Fibroblast of skin of right quadriceps (primary cell): ENCODE measurements around the gene NUDT3.
A peak's percentile ranks its signal among the peaks of the same experiment; 100 is the strongest.
"Not testable (repeated sequence)": the region's sequence is repeated elsewhere in the genome, so short reads cannot be mapped to it uniquely, and the experiment has no call there.

Experiments
- DNase-seq: peaks from one replicate; pipeline ENCODE4 v3.0.0-alpha.2; 2013

NUDT3 gene

DNA sequence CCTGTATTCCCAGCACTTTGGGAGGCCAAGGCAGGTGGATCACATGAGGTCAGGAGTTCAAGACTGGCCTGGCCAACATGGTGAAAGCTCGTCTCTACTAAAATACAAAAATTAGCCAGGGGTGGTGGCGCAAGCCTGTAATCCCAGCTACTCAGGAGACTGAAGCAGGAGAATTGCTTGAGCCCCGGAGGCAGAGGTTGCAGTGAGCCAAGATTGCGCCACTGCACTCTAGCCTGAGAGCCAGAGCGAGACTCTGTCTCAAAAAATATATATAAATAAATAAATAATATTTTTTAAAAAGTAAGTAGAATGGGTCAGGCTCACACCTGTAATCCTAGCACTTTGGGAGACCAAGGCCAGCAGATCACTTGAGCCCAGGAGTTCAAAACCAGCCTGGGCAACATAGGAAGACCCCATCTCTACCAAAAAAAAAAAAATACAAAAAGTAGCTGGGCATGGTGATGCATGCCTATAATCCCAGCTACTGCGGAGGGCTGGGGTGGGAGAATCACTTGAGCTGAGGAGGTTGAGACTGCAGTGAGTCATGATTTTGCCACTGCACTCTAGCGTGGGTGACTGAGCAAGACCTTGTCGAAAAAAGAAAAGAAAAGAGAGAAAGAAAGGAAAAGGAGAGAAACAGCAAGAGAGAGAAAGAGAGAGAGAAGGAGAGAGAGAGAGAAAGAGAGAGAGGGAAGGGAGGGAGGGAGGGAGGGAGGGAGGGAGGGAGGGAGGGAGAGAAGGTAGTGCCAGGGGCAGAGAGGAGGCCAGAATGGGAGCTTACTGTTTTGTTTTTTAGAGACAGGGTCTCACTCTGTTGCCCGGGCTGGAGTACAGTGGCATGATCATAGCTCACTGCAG lies 26.5 kb downstream of the NUDT3 start:
- peak; percentile 71 for DNase-seq

DNA sequence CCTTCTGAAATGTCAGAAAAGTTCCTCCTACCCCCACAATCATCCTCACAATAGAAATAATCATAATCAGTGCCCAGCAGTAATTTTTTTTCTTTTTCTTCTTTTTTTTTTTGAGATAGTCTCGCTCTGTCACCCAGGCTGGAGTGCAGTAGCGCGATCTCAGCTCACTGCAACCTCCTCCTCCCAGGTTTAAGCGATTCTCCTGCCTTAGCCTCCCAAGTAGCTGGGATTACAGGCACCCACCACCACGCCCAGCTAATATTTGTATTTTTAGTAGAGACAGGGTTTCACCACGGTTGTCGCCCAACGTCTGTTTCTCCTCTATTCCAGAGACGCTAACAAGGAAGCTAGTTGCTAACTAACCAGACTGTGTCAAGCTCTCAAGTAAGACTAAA lies 28.8 kb downstream of the NUDT3 start:
- DNase-seq, result not testable (repeated sequence)

DNA sequence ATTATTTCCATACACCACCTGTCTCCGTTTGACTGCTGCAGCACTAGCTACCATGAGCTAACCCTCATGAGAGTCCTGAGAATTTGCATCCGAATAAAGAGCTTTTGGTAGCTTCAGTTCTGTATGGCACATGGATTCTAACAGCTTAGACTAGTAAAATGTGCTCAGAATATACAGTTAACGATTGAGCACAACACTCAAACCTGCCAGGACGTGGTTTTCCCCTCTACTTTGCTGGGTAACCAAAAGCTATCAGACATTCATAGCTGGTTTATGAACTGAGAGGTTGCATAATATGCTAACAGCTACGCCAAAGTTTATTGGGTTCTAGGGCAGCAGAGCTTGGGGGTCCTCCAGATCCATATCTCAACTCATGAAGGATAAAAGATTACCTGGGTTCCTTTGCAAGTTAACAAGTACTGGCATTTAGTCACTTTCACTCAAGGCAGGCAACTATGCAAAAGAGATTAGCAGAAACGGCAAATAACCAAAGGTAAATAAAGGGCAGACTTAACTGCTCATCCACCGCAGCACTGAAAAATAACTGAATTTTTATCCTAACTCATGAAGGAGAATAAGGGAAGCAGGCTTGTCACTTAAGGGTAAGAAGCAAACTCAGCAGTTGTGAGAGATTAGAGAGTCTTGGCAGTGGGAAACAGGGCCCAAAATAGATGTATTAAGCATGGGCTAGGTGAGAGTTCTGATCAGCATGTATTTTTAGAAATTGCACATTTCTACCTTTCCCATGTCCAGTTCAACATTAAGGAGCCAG lies 29.4 kb downstream of the NUDT3 start:
- no peak for DNase-seq

DNA sequence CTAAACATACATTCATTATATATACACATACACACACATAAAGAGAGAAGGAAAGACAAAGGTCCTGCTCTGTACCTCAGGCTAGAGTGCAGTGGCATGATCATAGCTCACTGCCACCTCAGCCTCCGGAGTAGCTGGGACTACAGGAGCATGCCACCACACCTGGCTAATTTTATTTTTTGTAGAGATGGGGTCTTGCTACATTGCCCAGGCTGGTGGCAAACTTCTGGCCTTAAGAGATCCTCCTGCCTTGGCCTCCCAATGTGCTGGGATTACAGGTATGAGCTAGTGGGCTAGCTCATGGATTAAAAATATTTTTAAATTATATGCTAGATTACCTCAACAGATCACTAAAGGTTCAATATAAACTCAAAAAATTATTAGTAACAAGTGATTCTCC lies 30.3 kb downstream of the NUDT3 start:
- DNase-seq, result no peak

DNA sequence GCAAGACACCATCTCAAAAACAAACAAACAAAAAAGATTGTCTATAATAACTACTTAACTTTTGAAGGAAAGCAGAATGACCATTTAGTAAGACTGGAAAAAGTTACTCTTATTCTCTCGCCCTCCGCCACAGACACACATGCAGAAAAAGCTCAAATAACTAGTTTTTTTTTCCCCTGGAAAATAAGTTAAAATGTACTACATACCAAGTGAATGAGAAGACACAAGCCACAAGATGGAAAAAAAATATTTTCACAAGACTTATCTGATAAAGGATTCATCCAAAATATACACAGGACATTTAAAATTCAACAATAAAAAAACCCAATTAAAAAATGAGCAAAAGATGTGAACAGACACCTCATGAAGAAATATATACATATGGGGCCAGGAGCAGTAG lies 31.9 kb downstream of the NUDT3 start:
- DNase-seq, result peak; percentile 73

DNA sequence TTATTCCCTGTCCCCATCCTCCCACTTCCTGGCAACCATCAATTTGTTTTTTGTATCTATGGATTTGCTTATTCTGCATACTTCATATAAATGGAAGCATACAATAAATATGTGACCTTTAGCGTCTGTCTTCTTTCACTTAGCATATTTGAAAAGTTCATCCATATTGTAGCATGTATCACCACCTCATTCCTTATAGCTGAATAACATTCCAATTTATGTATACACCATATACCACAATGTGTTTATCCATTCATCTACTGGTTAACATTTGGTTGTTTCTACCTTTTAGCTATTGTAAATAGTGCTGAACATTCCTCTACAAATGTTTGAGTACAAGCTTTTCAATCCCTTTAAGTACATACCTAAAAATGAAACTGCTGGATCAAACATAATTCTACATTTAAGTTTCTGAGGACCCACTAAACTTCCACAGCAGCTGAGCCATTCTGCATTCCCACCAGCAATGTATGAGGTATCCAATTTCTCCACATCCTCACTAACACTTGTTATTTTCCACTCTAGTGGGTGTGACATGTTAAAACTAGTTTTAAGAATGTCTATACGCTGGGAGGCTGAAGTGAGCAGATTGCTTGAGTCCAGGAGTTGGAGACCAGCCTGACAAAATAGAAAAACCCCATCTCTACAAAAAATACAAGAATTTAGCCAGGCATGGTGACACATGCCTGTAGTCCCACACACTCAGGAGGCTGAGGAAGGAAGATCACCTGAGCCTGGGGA lies 32.9 kb downstream of the NUDT3 start:
- DNase-seq, result peak; percentile 45

DNA sequence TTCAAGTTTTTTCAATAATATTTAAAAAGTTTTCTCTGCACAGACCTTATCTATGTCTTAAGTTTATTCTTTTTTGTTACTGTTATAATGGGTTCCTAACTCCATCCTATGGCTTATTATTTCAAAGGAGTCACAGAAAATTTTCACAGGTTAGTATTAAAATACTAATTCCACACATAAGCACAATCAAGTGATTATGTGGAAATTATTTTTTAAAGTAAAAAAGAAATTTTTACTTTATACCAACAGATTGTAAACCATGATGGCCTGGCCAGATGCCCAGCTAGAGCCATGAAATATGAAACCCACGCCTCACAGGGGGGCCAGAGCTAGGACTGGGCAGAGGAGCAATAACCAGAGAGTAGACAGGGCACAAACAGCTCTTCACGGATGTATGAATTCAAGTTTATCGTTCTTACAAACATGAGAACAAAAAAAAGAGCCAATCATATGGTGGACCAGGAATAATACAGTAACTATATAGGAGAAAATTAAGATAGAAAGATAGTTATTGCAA lies 34.0 kb downstream of the NUDT3 start:
- DNase-seq, result peak; percentile 66

DNA sequence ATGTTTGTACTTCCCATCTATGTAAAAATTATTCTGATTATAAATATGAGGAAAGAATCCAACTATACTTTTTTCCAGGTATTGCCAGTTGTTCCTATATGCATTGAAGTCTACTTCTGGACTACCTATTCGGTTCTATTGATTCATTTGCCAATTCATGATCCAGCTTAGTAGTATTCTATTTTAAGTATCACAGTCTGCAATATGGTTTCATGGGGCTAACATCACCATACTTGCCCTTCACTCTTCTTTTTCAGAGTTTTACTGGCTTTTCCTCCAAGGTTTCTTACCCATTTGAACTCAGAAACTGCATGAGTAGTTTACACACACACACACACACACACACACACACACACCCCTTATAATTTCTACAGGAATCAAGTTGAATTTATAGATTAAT lies 34.5 kb downstream of the NUDT3 start:
- DNase-seq, result no peak

DNA sequence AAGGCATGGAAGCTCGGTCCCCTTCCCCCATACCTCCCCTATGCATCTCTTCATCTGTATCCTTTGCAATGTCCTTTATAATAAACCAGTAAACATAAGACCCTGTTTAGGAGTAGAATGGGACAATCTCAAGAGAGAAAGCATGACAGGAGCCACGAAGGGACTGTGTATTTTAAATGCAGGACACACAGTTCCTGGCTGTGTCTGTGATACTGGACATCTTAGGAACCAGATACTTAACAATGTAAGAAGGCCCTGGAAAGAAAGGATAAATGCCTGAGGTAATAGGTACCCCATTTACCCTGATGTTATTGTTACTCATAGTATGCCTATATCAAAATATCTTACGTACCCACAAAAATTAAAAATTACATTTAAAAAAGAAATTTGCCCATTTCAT lies 36.6 kb downstream of the NUDT3 start:
- DNase-seq, result no peak

DNA sequence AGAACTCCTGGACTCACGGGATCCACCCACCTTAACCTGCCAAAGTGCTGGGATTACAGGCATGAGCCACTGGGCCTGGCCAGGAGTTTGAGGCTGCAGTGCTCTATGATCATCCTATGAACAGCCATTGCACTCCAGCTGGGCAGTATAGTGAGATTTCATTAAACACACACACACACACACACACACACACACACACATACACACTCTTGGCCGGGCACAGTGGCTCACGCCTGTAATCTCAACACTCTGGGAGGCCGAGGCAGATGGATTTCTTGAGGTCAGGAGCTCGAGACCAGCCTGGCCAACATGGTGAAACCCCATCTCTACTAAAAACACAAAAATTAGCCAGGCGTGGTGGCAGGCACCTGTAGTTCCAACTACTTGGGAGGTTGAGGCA lies 38.2 kb downstream of the NUDT3 start:
- not testable (repeated sequence) for DNase-seq

DNA sequence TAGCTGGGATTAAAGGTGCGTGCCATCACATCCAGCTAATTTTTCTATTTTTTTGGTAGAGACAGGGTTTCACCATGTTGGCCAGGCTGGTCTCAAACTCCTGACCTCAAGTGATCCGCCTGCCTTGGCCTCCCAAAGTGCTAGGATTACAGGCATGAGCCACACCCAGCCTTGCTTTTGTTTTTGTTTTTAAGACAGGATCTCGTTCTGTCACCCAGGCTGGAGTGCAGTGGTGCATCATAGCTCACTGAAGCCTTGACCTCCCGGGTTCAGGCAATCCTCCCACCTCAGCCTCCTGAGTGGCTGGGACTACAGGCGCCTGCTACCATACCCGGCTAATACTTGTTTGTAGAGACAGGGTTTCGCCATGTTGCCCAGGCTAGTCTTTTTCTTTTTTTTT lies 38.9 kb downstream of the NUDT3 start:
- DNase-seq, result not testable (repeated sequence)

DNA sequence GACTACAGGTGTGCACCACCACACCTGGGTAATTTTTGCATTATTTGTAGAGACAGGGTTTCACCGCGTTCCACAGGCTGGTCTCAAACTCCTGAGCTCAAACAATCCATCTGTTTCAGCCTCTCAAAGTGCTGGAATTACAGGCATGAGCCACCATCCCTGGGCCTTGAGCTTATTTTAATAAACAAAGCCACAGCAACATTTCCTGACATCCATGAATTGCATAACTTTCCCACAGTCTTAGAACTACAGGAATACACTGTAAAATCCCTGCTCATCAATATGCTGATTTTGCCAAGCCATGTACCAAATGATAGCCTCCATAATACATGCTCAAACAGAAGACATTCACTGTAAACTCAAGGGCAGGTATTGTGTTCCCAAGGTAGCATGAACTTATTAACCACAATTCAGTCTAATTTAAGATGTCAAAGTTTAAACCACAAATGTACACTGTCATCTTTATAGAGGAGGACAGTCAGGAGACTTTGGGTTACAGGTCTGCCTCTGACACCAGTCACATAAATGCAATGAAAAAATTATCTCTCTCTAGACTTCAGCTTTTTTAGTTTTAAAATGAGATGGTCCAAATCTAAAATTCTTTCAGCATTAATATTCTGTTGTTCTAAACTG lies 40.0 kb downstream of the NUDT3 start:
- peak; percentile 45 for DNase-seq

DNA sequence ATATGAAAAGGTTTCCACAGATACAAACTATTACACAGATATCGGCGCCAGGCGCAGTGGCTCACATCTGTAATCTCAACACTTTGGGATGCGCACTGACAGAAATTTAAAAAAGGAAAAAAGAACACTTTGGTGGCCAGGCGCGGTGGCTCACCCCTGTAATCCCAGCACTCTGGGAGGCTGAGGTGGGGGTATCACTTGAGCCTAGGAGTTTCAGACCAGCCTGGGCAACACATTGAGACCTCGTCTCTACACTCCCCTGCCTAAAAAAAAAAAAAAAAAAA lies 41.6 kb downstream of the NUDT3 start:
- no peak for DNase-seq

DNA sequence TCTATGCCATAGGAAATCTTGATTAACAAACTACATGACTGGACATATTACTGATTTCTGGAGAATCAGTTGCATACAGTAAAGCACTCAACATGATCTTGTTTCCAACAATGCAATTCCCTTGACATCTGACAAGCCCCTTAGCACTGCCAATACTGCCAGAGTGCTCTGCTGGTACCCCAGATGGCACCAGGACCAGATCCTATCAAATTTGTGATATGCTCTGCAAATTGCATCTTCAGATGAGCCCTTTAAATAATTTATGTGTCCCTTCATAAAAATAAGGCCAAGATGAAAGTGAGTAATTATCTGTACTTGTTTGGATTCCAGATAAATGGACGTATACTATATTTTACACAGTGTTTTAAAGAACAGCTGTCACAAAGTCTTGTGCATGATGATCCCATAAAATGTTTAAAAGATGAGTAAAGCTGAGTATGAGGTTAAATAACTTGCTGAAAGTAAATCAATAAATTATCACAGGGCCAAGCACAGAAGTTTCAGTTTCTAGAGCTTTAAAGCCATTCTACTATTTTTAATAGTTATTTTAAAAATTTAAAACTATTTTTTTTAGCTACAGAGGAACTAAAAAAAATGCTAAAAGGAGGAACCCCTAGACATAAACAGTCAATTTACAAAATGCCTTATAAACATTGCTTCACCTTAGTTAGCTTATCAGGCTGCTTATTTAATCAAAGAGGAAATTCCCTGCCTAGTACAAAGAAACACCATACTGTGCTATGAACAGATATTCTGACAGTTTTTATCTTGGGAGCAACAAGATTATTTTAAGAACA lies 42.1 kb downstream of the NUDT3 start:
- DNase-seq, result peak; percentile 27

DNA sequence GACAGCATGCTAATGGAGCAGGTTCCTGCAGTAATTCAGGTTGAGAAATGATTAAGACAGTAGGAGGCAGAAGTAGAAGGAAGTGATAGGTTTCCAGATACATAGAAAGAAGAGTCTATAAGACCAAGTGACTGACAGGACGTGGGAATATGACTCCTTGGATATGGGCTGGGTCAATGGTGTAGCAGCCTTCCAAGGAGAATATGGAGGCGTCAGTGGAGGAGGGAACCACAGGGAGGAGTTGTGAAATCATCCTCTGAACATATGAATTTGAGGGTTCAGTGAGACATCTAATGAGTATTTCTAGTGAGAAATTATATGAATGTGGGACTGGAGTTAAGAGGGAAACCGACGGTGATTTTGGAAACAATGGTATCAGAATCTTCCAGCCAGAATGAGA lies 43.3 kb downstream of the NUDT3 start:
- no peak for DNase-seq

DNA sequence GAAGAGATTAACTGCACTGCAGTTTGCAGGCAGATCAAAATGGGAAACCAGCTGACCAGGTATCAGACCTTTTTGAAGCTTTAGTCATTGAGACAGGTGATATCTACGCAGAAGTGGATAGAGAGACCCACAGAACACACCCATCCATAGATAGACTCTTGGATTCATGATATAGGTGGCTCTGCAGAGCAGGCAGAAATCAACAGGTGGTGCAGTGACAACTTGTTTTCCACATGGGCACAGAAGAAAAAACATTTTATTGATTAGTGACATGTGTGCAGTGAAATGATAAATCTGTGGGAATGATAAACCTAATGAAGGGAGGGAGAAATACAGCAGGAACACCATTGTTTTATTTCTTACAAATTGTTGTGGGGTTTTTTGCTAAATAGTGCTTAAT lies 45.2 kb downstream of the NUDT3 start:
- no peak for DNase-seq

DNA sequence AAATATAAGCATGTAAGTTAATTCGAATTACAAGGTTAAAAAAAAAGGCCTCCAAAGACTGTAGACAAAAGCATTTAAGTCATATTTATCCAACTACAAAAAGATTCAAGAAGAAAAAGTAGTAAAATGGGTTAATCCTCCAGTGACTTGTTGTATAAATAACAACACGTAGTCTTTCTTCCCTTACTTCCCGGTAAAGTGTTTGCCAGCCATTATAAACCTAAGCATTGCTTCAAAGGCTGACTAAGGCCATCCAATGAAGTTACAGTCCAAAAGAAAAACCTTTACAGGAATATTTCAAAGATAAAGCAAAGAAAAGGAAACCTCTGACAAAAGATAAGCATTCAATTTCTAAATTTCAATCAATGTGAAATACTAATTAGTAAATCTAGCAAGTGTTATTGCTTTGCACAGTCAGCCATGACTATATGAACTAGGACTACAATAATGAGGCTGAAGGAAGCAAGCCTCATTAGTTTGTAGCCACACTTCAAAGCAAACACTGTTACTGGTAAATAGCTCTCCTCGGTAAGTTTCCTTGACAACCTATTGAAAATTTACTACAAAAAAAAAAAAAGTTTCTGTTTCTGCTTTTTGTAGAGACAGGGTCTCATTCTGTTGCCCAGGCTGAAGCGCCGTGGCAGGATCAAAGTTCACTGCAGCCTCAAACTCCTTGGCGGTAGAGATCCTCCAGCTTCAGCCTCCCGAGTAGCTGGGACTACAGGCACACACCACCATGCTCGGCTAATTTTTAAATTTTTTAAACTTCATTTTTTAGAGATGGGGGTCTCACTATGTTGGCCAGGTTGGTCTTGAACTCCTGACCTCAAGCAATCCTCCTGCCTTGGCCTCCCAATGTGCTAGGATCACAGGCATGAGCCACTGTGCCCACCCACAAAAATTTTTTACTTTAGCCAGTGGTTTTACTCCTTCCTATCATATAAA lies 46.0 kb downstream of the NUDT3 start:
- DNase-seq, result no peak

DNA sequence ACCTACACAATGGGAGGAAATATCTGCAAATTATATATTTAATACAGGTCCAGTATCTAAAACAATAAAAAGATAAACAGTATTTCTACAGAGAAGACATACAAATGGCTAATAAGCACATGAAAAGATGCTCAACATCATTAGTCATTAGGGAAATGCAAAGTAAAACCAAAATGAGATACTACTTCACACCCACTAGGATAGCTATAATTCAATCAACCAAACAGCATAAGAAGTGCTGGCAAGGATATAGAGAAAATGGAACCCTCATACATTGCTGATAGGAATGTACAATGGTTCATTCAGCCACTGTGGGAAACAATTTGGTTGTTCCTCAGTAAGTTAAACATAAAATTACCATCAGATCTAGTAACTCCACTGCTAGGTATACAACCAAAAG lies 48.7 kb downstream of the NUDT3 start:
- no peak for DNase-seq

DNA sequence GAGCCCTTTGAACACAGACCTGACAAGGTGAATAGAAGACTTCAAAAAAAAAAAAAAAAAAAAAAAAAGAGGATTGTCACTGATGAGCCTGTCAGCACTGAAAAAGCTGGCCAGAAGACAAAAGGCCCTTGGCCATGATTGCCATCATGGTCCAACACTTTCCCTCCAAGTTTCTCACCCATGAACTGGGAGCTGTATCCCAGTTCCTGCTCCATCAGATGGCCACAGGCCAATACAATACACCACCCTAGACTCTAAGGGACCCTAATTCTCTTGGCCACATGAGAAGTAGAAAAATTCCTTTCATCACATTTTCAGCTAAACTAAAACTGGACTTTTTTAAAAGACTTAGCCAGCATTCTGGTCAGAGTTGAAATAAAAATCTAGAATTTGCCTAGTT lies 50.2 kb downstream of the NUDT3 start:
- no peak for DNase-seq

DNA sequence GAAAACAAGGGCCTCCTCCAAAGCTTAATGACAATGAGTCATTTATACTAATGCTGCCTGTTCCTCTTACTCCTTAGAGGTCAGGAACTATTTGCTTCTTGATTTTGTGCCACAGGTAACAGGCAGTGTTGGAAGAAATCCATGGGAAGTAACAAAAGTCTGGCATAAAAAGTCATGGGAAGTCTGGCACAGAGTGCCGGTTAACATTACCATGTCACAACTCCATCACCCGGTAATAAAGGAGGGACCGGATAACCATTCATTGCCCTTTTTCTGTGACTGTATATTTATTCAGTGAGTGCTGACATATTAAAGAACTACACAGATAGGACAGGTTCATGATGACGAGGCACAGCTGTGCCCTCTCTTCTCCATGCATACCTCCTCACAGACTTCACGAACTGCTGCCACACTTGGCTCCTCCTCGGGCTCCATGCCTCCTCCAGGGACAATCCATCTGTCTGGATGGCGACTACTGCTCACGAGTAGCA lies 50.9 kb downstream of the NUDT3 start:
- DNase-seq, result peak; percentile 28
